Measurements from ENCODE around the gene EXTL1.

Gene EXTL1

DNA sequence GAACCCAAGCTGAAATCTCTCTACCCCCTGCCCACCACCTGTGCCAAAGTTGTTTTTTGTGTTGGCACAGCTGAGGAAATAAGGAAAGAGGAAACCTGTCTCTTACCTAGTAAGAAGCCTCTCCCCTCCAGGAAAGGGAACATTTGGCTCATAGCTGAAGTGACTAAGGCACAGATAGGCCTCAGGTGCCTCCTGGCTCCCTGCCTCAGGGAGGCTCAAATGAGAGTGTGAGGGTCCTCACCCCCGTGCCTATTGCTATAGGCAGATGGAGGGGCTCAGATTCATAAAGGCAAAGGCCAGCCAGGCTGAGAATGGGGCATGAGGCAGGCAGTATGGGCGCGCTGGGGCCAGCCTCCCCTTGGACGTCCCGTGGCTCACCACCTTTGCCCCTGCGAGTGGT, 16.9 kb downstream of the EXTL1 start:
- in situ Hi-C loops (cut with HindIII; ENCODE audit: low sequenced_read_pairs) = no loop called here

DNA sequence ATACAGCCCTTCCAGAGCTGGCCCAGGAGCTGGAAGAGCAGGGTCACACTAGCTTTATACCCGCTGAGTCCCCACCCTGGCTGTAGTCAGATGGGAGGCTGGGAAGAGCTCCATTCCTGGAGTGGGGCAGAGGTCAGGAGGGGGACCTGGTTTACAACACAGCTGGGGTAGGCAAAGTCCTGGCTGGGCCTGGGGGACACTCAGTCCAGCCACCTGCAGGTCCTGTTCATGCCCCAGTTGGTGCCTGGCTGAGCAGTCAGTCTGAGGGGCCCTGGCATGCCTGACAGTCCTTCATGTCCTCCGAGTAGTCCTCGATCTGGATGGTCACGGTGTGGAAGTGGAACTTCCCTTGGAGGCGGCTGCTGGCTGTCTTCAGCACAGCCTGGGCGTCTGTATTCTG, 17.3 kb downstream of the EXTL1 start:
- in situ Hi-C loops (cut with HindIII; ENCODE audit: low sequenced_read_pairs) = no loop called here

DNA sequence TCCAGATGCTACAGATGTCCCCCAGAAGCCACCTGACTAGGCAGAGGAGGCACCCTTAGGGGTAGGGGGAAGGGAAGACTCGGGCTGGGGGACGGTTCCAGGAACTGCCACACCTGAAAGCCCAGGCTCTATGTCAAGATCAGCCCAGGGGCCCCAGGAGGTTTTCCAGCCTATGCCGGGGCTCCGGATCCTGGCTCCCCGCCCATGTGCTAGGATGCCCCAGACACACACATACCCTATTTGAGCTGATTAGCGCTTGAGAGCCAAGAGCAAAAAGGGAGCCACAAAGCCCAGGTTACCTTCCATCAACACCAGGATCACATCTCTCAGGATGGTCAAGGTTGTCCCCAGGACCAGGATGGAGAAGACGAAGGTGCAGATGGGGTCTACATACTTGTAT, 19.8 kb downstream of the EXTL1 start:
- in situ Hi-C loops (cut with HindIII; ENCODE audit: low sequenced_read_pairs) = no loop called here

DNA sequence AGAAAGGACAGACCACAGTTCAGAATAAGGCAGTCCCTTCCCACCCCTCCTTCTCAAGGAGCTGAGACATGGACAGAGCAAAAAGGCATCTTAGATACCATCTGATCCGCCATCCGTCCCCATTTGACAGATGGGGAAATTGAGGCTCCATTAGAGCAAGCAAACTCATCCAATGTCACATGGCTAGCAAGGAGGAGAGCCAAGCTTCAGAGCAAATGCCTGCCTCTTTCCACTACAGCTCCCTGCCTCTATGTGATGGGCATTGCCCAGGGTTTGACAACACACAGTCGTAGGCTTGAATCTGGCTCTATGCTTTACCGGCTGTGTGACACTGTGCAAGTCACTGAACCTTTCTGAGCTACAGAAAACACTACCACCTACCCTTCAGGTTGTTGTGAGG, 20.4 kb downstream of the EXTL1 start:
- in situ Hi-C loops (cut with HindIII; ENCODE audit: low sequenced_read_pairs) = no loop called here

DNA sequence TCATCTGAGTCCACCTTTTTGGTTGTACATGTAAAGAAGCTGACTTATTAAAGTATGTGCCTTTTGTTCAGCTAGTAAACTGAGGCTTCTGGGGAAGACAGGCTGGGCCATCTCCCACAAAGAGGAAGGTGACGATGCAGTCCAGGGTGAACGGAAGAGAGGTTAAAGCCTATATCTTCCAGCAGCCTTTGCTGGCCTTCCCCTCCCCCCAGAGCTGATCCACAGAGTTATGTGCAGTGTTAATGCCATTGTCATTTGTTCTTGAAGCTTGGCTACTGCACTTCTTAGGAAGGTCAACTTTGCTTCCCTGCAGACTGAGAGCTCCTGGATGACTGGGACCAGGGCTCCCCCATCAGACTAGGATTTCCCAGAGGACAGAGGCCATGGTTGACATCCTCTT, 22.2 kb downstream of the EXTL1 start:
- in situ Hi-C loops (cut with HindIII; ENCODE audit: low sequenced_read_pairs) = no loop called here

DNA sequence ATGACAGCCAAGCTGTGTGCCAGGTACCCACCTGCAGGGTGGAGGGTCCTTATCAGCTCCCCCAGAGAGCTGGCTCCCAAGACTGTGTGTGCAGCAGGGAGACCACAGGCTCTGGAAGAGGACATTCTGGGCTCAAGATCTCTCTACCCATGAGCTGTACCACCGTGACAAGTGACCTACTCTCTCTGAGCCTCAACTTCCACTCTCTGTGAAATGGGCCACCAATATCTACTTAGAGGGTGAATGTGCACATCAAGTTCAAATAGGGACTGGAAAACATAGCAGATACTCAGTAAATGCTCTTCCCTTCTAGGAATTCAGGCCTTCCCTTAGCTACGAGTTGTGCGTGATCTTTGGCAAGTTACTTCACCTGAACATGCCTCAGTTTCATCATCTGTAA, 22.8 kb downstream of the EXTL1 start:
- in situ Hi-C loops (cut with HindIII; ENCODE audit: low sequenced_read_pairs) = no loop called here

DNA sequence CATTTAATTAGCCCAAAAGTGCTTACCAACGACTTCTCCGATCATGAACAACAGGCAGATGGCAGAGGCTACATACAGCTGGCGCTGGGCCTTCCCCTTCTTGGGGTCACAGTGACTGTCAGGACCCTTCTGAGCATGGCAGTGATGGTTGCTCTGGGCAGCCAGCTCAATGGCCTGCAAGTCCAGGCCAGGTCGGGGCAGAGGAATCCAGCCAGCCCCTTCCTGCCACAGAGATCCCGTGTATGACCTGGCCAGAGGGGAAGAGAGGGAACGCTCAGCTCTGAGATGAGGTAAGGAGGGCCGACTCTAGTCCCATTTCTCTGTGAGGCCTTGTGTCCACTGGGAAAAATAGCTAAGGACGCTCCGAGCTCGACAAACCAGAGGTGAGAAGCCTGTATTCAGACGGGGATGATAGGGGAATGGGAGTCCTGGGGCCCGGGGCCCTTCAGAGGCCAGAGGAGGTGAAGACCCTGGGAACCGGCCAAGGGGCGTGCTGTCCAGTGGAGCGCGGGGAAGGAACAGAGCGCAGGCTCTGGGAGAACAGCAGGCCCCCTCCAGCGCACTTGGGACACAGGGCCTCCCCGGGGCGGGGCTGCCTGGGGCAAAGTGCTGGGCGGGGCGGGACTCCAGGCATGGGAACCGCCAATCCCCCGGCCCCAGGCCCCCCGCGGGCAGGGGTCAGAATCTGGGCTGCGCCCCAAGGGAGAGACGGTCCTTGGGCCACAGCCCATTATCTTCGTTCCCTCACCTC, 23.6 kb downstream of the EXTL1 start:
- in situ Hi-C loops (cut with HindIII; ENCODE audit: low sequenced_read_pairs) = no loop called here

DNA sequence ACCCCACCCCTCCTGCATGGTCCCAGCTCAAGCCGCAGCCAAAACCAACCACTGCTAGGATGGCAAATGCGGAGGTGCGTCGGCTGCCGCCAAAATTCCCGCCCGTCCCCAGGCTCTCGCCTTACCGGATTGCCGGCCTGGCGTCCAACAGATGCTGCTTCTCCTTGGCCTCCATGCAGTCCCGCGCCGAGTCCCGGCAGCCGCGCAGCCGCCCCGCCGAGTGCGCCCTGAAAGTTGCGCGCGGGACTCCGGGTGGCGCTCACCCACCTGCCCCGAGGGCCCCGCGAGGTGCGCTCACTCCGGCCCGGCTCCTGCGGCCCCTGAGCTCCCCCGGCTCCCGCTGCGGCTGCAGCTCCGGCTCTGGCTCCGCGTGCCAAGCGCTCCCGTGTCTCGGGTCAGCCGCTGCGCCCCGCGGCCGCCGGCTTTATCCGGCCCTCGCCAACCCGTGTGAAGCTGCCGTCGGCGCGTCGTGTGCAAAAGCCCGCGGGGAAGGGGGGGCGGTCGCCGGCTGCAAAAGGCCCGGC, 24.2 kb downstream of the EXTL1 start, which contains the start of gene SLC30A2:
SLC30A2 (minus strand) TSS at position 397 of the 524 bp plus-strand sequence; CDS start at position 175, 222 bp downstream.
- in situ Hi-C loops (cut with HindIII; ENCODE audit: low sequenced_read_pairs) = no loop called here

DNA sequence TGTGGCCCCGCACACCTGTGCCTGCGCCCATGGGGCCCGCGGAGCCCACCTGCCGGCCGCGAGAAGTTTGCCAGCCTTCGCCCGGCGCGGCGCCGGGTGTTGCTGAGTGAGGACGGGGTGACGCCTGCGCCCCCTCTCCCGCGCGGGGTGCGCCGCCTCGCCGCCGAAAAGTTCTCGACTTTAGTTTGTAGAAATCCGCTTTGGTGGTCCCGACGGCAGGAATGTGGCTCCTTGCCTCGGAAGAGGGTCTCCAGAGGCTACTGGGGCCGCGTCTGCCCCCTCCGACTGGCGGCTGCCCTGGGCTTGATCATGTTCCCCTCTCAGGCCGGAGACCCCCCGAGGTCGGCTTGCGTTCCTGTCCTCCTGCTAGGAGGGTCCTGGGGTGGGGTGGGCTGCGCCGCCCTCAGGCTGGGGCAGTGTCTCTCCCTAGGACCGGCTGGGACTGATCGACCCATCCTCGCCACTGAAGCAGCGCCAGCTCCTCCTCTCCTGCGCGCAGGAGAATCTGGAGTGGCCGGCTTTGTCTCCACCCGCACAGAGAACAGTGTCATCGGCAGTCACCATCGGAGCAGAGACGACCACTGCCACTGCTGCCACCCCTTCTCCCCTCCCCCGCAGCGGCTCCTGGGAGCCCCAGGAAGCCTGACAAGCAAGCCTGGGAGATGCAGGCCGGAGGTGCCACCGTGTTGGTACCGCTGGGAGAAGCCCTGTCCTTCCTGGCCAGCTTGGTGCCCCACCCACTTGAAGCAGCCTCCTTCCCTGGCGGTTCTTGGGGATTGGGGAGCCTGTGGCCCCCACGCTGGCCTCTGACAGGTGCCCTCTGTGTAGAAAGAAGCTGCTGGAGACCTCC, 24.9 kb downstream of the EXTL1 start:
- in situ Hi-C loops (cut with HindIII; ENCODE audit: low sequenced_read_pairs) = no loop called here

DNA sequence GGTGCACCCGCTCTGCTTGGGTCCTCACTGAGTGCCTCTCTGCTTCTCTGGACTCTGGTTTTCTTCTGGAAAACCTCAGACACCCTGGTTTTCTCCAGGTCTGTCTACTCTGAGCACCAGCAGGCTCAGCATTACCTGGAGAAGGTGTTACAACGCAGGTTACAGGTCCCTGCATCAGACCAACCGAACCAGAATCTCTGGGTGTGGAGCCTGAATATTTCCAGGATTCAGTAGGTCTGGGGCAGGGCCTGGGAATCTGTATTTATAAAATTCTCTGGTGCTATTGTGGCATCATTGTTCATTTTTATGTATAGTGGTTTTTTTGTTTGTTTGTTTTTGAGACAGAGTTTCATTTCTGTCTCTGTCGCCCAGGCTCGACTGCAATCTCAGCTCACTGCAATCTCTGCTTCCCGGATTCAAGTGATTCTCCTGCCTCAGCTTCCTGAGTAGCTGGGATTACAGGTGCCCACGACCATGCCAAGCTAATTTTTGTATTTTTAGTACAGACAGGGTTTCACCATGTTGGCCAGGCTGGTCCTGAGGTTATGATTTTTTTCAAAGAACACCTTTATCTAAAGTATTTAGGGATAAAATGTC, 25.8 kb downstream of the EXTL1 start:
- in situ Hi-C loops (cut with HindIII; ENCODE audit: low sequenced_read_pairs) = no loop called here

DNA sequence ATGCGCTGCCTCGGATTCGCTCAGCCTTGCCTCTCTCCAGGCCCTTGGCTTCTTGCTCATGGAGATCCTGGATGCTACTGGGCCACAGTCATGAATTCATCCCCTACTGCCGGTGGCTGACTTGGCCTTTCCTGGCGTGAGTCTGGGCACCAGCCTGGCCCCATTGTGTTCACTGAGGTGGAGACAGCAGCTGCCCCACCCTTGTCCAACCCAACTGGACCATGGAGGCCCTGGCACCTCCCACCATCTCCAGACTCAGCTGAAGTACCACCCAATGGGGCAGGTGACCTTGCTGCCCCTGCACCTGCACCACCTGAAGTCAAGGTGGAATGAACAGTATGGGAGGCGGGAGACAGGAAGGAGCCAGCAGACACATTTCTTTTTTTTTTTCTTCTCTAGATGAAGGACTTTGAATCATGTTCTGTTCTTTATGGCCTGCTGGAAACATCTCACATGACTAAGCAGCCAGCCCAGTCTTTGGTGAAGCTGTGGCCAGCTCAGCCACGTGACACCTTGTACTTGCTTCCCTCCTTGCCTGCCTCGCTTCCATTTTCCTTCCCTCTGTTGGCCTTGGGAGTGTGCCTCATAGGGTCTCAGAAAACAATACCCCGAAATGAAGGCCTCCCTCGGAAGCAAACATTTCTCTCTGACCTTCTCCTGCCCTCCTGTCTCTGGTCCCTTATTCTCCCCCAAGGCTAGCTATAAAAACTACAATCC, 28.1 kb downstream of the EXTL1 start:
- in situ Hi-C loops (cut with HindIII; ENCODE audit: low sequenced_read_pairs) = no loop called here

DNA sequence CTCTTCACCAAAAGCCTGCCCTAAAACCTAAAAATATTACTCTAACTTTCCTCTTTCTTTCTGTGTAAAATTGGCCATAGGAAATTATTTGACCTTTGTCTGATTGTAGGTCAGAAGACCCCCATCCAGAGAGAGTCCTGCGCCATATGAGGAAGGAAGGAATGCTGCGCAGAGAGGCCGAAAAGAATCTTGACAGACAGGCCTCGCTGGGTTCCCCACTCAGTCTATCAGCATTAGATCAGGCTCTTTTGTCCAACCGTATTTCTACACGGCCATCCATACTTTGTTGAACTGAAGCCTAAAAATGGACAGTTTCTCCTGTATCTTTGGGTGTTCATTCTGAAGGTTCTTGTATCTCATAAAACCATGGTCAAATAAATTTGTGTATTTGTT, 28.7 kb downstream of the EXTL1 start:
- in situ Hi-C loops (cut with HindIII; ENCODE audit: low sequenced_read_pairs) = no loop called here

DNA sequence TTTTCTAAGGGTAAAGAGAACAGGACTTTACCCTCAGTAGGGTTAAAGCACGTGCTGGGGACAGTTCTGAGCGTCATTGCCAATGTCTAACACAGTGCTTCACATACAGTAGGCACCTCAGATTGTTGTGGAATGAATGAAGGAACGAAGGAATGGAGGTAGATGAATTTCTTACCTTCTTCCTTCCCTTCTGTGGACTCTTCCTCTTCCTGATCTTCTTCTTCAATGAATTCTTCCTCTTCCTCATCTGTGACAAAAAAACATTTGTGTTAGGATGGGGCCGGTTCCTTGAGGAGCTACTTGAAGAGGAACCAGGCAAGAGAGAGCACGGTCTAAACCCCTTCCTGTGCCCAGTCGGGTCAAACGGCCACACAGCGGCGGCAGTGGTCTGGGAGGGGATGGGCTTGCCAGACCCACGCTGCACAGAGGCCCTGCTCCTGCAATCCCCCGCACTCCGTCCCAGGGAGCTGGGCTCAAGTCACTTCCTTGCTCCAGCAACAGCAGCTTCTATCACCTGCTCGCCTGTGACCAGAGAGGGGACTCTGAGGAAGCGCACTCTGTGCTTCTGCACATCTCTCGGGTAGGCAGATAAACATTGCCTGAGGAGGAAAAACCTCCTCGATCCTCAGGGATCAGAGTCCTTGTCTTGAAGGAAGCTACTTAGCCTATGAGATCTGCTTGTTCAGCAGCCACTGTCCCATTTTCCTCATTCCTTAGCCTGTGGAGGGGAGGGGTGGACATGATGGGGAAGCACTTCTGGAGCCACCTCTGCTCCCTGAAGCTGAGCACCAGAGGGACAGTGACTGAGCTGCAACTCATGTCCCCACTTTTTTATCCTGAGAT, 32.4 kb downstream of the EXTL1 start:
- in situ Hi-C loops (cut with HindIII; ENCODE audit: low sequenced_read_pairs) = no loop called here

DNA sequence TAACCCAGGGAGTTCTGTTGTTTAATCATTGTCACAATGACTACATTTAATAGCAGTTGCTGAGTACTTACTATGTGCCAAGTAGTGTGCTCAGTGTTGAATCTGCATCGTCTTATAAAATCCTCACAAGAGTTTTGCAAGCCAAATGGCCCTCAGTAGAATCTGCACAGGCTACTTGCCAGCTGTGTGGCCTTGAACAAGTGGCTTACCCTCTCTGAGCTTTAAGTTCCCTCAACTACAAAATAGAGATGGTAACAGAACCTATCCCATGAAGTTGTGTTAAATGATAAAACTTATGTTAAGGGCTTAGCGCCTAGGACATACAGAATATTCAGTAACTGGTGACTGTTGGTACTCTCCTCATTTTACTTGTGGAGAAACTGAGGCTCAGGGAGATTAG, 33.5 kb downstream of the EXTL1 start:
- in situ Hi-C loops (cut with HindIII; ENCODE audit: low sequenced_read_pairs) = loop anchor here (5.0 kb wide), 1 partner anchor 47 kb away; no protein-coding TSS in a partner anchor

DNA sequence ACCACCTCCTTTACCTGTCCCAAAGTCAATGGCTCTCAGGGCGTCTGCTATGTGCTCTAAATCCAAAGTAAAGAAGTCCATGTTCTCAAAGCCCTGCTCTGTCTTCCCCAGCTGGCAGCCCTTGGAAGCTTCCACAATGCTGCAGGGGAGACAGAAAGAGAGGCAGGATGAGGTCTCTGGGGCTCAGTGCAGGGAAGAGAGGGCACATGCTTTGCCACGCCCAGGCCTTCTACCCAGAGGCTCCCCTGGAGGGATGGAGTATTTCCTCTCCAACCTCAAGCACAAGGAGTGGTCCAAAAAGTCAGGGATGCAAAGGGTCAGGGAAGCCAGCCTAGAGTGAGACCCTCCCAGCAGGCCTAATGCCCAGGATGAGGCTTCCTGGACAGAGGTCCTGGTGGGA, 35.6 kb downstream of the EXTL1 start:
- in situ Hi-C loops (cut with HindIII; ENCODE audit: low sequenced_read_pairs) = loop anchor here (5.0 kb wide), 1 partner anchor 45 kb away; no protein-coding TSS in a partner anchor

DNA sequence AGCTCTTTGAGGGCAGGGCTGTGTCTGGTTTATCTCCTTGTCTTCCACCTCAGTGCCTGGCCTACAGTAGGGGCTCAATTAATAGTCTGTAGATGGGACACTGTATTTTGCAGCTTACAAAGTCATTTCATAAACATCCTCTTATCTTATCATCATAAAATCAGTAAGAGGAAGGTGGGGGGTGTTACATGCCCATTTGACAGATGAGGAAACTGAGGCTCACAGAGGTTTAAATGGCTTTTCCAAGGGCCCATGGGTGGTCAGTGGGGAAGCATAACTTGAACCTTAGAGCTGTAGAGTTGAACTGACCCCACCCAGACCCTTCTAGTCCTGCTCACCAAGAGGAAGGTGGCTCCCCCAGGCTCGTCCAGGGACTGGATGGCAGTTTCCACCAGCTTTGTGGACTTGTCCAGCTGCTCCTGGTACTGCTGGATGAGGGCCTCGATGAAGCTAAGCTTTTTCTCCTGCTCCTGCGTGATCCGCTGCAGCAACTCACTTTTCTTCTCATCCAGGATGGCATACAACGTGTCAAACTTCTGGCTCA, 36.5 kb downstream of the EXTL1 start:
- in situ Hi-C loops (cut with HindIII; ENCODE audit: low sequenced_read_pairs) = loop anchor here (5.0 kb wide), 1 partner anchor 44 kb away; no protein-coding TSS in a partner anchor

DNA sequence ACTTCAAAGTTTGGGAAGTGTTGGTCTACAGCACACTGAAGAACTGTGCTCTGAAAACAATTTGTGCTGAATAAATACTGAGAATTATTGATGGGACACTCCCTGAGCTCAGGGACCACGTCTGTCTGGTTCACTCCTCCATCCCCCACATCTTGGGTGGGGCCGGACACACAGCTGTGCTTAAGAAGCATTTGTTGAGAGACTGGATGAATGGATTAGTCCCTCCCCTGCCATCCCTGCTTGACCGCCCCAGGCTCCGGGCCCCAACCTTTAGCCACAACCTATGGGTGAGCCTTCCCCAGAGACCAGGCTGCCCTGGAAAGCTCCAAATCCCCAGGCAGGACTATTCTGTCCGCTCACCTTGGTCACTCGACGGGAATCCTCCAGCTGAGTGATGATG, 38.3 kb downstream of the EXTL1 start:
- in situ Hi-C loops (cut with HindIII; ENCODE audit: low sequenced_read_pairs) = loop anchor here (5.0 kb wide), 1 partner anchor 42 kb away; no protein-coding TSS in a partner anchor

DNA sequence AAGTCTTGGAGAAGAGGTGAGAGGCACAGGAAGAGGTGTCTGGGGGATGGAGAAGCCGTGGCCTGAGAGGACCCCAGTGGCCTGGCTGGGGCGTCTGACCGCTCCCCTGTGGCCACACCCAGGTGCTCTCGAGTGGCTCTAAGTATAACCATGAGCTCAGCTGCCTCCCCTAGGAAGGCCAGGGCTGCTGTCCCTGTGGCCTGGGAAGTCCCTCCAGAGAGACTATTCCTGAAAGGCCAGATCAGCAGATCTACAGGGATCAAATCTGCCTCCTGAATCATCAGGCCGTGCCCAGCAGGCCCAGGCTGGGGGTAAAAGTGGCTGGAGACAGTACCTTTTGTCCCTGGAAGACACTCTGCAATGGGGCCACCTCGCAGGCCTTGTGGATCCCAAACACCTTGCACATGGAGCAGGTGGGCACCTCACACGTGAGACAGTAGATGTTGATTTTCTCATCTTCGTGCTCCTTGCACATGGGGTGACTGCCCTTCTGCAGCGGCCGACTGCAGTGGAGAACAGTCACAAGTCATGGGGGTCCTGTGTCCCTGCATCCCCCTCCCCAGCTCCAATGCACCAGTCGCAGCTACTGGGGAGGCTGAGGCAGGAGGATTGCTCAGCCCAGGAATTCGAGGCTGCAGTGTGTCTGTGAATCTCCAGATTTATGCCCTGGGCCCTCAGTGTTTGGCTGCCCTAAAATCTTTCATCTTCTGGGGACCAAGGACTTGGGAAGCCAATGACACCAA, 39.4 kb downstream of the EXTL1 start:
- in situ Hi-C loops (cut with HindIII; ENCODE audit: low sequenced_read_pairs) = no loop called here

DNA sequence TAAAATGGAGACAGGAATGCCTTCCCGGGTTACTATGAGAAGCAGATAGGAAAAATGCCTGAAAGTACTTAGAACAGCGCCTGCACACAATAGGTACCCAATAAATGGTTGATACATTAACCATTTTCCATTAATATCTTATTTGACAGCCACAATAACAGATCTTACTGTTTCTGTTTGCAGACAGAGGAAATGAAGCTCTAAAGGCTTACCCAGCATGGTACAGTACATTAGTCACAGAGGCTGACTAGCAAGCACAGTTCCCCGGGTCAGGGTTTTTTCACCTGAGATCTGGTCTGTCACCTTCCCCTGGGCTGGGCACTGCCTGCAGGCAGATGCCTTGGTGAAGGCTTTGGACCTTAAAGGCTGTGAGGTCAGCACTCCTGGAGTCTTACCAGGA, 43.0 kb downstream of the EXTL1 start:
- in situ Hi-C loops (cut with HindIII; ENCODE audit: low sequenced_read_pairs) = no loop called here
